NCI-H345 treated with DMSO at 0.1 percent for 48 hours (cell line): ENCODE data around the gene SASH3.

Experiments used
- DNase-seq: peaks from one replicate; lab custom pipeline; 2025; ENCODE audit not compliant: unreplicated experiment; lab: John Stamatoyannopoulos, UW

SASH3 gene

DNA sequence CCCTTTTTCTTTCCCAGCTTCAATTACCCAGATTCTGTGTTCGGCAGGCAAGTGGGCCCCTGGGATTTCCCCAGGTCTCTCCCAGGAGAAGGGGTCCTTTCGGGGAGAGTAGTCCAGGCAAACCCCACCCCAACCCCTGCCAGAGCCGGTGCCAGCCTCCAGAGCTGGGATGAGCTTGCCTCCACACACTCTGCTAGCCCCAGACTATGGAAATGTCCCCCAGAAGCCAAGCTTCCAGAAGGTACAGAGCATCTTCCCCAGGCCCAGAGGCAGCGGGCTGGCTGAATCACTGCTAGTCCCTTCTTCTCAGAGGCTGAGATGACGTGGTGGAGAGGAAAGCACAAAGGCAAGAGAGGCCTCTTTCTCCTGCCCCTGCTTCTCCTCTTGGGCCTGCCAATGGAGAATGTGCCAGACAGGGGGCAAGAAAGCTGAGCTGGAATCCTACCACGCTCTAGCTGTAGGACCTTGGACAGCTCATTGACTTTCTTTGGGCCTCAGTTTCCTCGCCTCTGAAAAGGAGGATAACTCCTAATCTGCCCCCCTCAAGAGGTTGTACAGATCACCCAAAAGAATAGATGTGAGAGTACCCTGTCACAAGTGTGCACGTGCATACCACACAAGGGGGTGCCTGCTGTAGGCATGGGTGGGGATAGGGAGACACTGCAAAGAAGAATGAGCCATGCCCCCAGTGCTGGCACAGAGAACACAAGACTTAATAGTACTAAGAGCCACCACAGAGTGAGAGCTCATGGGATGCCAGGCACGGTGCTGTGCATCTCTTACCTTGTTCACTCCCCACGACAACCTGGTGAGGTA lies 2.1 kb downstream of the SASH3 start:
- no peak for DNase-seq

DNA sequence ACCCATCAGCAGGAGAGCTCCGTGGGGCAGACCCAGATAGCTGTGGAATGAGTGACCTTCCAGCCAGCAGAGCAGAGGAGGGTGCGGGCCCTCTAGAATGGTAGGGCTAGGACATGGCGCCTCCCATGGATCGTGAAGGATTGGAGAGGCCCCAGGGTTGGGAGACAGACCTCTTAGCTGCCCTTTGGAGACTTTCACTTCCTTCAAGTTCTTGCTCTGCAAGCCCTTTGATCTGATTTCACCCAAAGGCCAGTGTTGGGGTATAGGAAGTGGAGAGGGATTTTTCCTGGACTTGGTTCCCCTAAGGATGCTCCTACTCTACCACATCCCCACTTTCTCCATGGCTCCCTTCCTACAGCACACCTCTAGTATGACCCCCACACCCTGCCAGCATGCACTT lies 3.0 kb downstream of the SASH3 start:
- DNase-seq, result no peak

DNA sequence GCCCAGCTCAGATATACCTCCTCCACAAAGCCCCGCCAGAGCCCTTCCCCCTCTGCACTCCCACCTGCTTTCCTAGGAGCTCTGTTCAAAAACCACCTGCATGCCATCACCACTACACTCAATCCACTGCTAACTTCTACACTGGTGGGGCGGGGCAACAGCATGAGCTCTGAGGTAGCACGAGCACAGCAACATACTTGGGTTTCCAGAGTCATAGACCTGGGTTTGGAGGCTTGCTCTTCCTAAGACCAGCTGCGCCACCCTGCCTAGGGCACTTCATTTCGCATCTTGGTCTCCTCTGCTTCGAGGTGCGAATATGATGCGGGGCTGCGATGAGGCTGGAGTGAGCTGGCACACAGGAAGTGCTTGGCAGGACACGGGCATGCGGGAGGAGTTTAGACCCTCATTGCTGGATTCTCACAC lies 3.6 kb downstream of the SASH3 start:
- no peak for DNase-seq

DNA sequence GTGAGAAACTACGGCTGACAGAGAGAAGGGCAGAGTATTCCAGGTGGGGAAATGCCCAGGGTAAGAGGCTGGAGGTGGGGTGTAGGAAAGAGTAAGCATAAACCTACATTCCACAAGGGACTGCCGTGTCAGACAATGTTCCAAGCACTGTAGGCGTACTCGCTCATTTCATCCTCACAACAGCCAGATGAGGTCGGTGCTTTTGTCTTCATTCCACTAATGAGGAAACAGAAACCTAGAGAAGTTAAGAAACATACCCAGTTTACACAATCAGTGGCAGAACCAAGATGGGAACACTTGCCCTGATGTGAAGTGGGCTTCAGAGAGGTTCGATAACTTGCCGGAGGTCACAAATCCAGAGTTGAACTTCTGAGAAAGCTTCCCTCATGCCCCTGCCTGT lies 4.6 kb downstream of the SASH3 start:
- no peak for DNase-seq

DNA sequence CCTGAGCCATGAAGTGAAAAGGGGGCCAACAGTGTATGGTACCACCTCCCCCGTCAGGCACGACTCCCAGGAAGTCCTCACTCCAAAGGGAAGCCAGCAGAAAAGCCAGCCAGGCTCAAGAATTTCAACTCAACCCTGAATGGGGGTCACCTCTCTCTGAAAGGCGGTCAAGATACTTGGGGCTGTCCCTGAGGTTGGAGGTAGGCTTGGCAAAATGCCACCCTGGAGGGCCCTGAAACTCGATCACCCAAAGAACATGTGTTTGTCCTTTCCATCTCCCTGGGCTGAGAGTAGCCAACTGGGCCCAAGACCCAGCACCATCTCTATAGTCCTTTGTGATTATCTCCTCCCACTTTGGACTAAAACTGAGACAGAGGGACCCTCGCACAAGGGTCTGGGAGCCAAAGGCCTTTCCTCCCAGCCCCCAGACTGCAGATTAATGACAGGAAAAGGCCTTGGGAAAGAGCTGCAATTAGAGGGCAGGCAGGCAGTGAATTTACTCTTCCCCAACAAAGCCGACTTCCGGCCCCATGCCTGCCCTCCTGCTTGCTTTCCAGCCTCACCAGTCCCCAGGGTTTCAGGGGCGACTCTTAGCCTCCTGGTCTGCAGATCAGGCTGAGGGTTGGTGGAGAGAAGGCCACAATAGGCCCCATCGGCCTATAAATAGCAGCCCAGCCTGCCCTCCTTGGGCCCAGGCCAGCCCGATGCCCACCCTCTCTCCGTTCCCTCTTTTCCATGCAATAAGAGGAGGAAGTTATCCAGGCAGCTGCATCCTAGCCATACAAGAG lies 5.6 kb downstream of the SASH3 start:
- DNase-seq, result no peak

DNA sequence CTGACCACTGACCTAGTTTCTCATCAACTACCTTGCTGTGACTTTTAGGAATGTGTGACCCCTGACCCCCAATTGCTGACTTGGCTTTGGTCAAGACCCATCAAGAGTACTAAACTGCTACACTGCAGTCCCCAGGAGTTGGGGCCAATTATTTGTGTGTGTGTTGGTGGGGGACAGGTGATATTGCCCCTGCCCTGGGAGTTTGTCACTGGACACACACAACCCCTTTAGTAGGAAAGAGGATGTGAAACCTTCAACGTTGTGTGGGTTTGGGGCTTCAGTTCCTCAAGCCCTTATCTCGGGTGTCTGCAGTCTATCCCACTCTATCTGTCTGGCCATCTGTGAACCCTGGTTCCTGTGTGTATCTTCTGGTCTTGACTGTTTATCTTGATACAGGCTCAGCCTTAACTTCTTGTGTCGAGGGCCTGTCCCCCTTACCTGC lies 6.5 kb downstream of the SASH3 start:
- DNase-seq, result no peak

DNA sequence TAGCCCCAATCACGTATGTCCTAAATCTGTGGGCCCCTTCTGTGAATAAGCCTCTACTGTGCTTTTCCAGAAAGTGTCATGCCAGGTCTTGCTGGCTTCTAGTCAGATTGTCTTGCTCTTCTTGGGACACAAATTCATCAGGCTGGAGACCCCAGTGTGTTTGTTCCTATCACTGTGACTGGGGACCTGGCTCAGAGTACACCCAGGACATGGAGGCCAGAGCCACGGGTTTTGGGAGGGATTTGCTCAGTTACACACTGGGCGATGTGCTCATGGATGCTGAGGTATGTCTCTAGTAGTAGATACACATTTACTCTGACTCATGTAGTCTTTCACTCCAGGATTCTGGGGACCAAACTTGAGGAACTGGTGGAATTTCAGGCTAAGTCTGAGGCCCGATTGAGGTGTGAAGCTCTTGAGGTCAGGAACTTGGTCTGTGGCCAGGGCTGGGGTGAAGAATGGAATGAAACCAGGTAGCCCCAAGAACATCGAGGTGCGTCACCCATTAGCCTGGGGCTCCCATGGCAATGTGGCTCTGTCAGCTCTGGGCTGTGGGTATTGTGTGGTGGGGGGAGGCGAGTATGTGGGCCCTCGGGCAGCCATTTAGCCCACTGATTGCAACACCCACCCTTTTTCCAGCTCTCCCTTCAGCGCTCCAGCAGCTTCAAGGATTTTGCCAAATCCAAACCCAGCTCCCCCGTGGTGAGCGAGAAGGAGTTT lies 7.7 kb downstream of the SASH3 start:
- no peak for DNase-seq

DNA sequence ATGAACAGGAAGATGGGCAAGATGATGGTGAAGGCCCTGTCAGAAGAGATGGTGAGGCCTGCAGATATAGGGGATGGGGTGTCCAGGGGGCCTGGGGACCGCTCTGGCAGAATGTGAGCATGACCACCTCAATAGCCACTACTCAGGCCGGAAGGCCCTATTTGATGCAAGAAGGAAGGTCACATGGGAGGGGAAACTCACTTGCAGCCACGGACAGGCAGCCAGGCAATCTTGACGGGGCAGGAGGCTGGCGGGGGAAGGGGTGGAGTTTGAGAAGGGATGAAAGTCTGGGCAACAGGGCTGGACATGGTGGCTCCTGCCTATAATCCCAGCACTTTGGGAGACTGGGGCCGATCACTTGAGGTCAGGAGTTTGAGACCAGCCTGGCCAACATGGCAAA lies 8.8 kb downstream of the SASH3 start:
- no peak for DNase-seq

DNA sequence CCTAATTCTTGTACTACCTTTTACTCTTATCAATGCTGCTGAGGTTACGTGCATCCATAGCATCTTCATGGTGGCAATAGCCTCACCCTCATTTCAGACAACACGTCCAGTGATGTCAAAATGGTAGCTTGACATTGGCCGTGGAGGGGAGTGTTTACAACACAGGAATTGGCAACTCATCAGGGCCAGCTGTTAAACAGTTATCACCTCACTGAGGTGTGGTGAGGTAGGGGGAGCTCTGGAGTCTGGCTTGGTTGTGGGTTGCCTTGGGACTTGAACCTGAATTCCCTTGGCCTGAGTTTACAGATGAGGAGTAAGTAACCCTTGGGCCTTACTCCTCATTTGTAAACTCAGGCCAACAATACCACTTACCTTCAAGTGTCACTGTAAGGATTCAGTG lies 10.4 kb downstream of the SASH3 start:
- DNase-seq, result no peak

DNA sequence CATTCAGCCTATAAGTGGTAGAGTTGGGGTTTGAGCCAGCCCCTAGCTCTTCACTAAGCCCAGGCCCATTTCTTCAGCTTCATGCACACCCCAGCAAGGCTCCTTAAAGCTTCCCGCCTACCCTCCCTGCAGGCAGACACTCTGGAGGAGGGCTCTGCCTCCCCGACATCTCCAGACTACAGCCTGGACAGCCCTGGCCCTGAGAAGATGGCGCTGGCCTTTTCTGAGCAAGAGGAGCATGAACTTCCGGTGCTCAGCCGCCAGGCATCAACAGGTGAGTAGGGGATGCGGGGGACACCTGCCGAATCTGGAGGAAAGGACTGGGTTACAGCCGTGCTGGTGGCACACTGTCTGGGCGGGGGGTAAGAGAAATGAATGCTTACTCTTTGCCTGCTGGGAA lies 11.1 kb downstream of the SASH3 start:
- DNase-seq, result no peak

DNA sequence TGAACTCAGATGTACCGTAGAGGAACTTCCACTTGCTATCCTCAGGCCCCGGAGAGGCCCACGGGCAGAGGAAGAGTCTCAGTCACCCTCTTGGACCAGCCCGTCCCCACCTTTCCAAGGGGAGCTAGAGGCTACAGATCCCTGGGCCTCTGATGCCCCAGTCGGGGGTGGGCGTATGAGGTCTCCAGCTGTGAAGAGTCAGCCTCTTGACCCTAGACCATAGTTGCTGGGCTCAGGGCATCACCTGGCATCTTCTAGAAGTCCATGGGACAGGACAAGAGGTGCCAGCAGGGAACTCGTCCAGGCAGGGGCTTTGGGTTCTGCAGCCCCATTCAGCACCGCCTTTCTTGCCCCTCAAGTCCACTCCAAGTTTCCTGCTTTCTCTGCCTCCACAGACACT lies 11.6 kb downstream of the SASH3 start:
- no peak for DNase-seq

DNA sequence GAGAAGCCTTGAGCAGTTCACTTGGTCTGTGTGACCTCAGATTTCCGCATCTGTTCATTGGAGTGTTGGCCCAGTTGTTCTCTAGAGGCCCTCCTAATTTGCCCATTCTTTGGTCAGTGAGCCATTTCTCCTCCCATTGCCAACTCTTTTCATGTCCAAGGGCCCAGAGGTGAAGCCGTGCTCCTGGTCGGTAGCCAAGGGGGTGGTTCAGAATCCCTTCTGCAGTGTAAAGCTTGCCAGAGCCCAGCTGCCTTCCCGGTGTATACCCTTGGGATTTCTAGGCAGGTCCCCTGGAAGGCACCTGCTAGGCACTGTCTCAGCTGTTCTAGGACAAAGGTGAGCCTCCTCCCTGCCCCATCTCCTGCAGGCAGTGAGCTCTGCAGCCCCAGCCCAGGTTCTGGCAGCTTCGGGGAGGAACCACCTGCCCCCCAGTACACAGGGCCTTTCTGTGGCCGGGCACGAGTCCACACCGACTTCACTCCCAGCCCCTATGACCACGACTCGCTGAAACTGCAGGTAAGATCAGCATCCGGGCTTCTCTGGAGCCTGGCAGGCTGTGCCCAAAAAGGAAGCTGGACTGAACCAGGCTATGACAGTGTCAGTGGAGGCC lies 12.3 kb downstream of the SASH3 start:
- peak; percentile 21 for DNase-seq

DNA sequence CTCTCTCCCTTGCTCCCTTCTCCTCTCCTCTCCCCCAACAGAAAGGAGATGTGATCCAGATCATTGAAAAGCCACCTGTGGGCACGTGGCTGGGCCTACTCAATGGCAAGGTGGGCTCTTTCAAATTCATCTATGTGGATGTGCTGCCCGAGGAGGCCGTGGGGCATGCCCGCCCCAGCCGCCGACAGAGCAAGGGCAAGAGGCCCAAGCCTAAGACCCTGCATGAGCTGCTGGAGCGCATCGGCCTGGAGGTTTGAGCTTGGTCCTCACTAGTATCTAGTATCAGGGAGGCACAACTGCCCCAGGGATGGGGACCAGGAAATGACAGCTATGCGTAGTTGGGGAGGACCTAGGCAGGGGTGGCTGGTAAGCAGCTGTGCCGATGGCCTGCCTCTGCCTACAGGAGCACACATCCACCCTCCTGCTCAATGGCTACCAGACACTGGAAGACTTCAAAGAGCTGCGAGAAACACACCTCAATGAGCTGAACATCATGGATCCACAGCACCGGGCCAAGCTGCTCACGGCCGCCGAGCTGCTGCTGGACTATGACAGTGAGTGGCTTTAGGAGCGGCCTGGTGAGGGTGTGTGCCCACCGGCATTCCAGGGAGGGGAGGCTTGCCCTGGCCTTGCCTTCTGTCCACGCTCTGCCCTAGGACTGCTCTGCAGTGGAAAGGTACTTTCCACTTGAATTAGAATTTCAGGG lies 13.0 kb downstream of the SASH3 start:
- DNase-seq, result no peak

DNA sequence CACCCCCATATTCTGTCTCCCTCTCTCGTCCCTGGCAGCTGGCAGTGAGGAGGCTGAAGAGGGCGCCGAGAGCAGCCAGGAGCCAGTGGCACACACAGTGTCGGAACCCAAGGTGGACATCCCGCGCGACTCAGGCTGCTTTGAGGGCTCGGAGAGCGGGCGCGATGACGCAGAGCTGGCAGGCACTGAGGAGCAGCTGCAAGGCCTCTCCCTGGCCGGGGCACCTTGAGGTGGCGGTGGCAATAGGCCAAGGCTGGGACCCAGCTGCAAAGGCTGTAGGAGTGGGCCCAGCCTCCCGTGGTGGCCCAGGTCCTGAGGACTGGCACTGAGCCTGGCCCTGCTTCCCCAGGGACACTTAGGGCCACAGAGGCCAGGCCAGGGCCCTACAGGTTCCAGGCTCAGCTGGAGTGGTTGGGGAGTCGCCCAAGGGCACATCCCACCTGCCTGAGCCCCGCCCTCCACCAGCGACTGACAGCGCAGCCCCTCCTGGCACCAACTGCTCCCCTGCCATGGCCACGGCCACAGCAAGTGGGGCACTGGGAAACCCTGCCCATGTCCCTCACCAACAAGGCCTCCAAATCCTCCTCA lies 13.9 kb downstream of the SASH3 start:
- DNase-seq, result no peak

DNA sequence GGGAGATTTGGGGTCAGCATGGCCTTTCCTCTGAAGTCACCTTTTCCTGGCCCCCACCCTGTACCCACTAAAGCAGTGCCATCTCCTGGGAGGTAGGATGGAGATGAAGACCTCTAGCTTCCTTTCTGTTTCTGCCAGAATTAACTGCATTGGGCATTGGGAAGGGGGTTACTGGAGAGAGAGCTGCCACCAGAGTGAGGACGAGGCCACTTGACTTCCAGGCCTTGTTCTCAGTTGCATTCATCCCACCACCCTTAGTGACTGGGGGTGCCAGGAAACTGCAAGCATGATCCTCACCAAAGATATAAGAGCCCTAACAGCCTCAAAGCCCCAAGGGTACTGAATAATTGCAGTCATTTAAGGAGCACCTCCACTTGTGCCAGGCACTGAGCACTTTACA lies 15.8 kb downstream of the SASH3 start:
- DNase-seq, result no peak

DNA sequence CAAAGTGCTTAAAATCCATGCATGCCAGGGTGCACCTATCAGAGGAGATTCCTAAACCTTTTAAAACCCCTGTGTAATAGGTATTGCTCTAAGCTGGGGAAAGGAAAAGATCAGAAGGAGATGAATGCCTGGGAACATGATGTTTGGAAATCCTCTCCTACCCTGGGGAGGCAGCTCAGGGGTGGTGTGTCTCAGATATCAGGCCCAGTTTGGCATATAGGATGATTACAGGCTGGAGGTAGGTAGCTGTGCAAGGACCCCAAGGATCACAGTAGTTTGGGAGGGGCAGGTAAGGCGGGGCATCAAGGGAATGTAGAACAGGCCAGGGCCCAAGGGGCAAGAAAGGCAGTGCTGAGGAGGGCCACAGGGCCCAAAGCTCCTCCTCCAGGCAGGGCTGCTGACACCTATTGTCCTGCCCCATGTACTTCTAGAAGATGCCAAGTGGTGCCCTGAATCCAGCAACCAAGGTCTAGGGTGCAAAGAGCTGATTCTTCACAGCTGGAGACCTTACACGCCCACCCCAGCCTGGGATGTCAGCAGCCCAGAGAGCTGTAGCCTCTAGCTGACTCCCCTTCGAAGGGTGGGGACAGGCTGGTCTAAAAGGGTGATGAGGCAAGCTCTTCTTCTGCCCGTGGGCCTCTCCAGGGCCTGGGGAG lies 17.6 kb downstream of the SASH3 start:
- no peak for DNase-seq

DNA sequence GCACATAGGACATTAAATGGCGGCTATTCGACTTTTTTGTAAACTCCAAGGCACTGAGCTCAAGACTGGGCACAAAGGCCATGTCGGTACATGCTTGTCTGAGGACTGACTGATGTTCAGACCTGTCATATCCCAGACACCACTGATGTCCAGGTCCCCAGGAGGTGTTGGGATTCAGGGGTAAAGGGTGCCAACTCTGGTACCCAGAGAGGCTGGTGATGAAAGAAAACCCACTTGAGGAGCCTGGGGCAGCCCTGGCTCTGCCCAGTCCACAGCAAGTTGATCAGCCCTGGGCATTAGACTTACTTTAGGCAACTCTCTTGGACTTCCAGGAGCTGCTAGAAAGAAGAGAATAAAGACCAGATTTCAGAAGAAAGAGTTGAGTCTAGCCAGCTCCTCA lies 18.7 kb downstream of the SASH3 start:
- DNase-seq, result no peak

DNA sequence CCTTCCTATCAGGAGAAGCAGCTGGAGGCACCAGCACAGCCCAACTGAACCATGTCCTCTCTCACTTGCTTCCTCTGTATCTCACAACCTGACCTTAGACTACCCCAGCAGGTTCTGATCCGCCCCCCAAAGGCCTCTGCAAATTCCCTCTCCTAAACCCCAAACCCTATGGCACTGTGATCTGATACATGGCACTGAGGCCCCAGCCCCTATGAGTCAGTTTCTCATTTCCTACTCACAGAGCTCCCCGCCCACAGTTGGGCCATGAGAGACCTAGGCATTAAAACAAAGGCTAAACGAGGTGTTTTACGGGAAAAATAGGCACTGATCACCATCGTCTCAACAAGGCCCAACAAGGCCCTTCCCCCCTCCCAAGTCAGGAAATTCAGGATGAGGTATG lies 19.1 kb downstream of the SASH3 start:
- no peak for DNase-seq

DNA sequence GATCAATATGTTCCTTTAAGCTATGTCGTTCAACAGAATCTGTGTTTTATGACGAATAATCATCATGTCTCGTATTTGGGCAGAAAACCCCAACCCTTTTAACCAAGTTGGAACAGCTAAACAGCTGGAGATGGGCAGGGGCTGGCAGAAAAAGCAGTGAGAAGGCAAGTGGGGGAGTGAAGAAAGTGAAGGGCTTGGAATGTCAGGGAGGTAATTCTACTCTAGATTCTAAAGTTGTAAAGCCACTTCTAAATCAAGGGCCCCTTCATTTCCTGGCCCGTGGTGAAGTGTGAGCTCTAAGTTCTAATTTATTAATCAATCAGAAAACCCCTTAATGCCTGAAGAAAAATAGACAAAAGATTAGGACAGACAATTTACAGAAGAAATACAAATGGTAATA lies 20.4 kb downstream of the SASH3 start:
- DNase-seq, result no peak

DNA sequence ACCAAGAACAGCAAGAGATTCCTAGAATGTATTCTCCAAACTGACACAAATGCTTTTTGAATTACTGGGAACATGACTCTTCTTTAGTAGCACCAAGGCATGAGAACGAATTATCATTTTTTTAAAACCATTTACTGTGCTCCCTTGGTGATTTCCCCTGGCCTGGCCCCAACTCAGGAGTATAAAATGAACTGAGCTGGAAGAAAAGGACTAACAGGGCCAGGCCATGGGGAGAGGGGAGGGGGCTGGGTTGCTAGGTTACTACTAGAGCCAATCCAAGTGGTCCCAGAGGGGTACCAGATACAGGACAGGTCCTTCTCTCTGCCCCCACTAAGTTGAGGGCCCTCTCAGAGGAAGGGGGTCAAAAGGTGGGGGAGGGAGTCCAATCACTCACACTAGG lies 23.1 kb downstream of the SASH3 start:
- no peak for DNase-seq
